CD1c-positive myeloid dendritic cell (primary cell): Measurements from ENCODE around the gene RUNX2.

ENCODE experiments used
- DNase-seq: peaks from one replicate; pipeline ENCODE4 v3.0.0-alpha.2; 2016; ENCODE audit errors: extremely low spot score

The RUNX2 gene

DNA sequence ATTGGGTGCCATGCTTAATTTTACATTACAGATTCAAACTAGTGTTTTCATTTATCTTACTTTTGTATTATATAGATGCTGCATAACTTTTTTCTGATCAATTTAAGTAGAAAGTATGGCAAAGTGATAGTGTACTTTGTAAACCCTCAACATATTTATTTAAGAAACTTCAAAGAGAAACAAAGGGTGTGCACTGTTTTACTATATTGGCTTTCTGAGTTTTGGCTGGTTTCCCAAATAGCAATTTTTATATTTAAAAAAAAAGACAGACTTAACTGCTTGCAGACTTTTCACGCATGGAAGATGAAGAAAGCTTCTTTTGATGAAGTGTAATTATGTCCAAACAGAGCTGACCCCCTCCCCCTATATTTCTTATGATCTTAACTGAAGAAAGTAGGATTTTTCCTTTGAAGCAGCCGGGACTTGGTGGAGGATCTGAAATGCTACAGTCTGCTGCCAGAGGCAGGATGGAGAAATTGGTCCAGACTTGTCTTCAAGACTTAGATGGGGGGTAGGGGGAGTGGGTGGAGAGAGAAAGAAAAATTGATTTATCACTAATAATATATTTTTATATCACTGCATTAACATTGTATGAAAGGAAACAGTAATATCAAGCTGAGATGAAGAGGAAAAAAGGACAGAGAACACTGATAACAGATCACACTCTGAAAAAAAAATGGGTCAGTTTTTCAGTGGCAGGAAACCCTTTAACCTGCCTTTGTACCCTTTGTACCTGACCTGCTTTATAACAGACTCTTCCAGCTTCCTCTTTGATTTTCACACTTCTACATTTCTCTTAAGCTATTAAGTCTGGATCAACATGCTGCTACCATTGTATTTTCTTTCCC, 105.6 kb downstream of the RUNX2 start:
- no peak for DNase-seq

DNA sequence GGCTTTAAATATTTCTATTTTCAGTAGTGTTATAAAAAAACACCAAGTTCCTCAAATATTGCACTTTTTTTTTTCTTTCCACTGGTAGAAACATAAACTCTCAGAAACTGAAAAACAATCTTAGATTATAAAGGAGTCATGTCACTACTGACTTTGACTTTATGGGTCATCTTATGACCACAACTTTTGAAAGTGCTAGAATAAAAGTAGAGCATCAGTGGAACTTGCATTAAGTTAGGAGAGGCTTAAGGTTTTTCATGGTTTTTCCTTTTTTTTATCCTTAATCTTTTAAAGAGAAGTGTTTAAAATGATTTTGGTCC, 106.2 kb downstream of the RUNX2 start:
- peak; percentile 35 for DNase-seq

- peak; percentile 91 for DNase-seq
These were observed 108.7 kb downstream of the RUNX2 start for GRCh38 chr6:45436544-45437438.

DNA sequence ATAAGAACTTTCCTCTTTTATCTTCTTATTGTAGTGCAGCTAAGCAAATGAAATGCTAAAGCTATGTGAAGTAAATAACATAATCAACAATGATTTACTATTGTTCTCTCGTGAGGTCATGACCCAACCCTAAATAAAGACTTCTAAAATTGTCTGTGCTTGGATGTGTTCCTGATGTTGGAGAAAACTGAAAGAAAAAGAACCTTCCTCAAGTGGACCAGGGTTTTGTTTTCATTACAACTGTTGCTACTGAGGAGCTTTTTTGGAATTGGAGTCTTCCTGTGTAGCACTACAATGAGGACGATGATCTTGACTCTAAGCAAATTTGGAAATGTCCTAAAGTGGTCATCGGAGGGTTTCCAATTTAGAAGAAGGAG, 109.3 kb downstream of the RUNX2 start:
- DNase-seq: no peak

DNA sequence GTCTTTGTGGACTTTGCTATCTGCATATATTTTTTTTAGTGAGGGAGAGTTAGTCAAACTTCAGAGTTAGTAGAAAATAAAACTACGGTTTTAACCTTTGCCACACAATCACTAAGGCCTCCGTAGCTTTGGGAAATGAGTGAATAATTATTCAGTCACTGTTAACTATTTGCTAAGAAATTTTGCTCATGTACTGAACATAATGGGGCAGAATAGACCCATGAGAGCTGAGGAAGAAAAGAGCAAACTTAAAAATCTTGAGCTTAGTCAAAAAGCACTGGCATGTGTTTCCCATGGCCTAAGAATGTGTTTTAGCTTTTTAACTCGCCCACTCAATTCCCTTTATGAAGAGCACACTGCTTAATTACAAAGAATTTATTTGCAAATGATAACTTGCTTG, 110.0 kb downstream of the RUNX2 start:
- no peak for DNase-seq

DNA sequence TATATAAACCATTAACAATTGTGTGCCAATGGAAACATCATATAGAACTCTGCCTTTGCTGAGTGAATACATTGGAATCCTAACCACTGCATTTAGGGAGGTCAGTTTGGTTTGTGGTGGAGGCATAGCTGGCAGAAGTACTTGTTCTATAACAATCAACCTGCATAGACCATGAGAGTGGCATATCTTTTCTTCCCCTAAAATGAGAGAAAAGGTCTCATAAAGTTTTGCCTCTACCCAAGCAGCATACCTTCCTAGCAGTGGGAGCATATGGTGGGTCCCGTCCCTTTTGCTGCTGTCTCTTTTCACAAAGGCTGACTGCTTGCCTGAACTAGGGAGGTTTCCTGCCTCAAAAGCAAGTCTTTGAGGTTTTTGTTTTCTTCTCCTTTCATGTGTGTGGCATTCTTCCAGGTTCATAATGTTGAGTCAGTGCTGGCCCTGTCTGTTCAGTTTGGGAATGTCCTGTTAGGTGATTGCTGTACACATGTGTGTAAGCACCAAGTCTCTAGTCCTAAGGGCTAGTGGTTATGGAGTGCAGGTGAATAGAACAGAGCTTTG, 110.8 kb downstream of the RUNX2 start:
- DNase-seq: no peak

- no peak for DNase-seq
These were observed 111.3 kb downstream of the RUNX2 start for GRCh38 chr6:45439459-45439858.

- DNase-seq: no peak
These were observed 111.8 kb downstream of the RUNX2 start for GRCh38 chr6:45439861-45440388.

DNA sequence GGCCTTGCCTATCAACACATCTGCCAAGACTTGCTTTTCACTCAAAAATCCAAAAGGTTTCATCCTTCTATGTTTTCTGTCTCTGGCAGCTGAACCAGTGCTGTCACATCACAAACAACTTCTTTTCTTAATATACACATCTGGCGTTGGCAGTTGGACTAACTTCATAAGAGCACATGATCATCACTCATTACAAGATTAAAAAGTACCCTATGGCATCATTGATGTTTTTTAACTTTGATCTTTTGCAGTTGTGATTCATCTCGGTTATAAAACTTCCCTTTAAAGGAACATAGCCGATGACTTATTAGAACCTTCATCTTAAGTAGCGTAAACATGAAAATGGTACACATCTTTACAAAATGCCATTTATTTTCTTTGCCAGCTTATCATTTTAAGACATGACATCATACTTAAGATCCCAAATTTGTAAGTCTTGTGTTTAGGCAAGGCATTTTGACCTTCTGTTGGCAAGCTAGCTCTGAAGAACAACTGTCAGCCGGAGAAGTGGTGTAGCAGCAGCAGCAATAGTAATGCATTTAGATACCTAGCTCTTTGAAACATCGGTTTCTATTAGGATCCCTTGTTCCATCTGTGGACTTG, 113.8 kb downstream of the RUNX2 start:
- peak; percentile 68 for DNase-seq

DNA sequence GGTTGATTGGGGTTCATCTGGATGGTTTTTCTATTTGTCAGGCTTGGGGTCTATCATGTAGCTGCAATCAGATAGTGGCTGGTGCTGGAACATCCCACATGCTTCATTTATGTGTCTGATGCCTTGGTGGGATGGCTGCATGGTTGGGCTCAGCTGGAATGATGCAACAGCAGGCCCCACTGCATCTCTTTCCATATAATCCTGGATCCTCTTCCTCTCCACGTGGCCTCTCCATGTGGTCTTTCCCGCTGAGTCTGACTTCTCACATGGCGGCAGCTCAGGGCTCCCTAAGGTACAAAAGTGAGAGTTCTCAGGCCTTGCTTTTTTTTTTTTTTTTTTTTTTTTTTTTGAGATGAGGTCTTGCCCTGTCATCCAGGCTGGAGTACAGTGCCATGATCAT, 114.6 kb downstream of the RUNX2 start:
- no peak for DNase-seq

DNA sequence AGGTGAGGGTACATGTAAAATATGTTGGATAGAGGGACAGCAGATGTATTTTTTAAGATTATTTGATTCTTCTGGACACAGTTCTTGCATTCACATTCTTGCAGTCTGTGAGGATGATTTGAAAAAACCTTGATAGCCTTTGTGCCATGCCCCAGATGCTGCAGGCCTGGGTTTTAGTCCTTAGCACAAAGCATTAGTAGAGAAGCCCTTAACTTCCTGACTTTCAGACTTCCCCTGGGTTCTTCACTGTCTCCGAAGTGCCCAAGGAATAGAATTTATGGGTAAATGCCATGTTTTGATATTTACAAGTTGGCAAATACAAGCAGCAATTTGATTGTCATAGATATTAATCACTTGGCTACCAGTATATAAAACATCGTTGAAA, 117.2 kb downstream of the RUNX2 start:
- DNase-seq: no peak

DNA sequence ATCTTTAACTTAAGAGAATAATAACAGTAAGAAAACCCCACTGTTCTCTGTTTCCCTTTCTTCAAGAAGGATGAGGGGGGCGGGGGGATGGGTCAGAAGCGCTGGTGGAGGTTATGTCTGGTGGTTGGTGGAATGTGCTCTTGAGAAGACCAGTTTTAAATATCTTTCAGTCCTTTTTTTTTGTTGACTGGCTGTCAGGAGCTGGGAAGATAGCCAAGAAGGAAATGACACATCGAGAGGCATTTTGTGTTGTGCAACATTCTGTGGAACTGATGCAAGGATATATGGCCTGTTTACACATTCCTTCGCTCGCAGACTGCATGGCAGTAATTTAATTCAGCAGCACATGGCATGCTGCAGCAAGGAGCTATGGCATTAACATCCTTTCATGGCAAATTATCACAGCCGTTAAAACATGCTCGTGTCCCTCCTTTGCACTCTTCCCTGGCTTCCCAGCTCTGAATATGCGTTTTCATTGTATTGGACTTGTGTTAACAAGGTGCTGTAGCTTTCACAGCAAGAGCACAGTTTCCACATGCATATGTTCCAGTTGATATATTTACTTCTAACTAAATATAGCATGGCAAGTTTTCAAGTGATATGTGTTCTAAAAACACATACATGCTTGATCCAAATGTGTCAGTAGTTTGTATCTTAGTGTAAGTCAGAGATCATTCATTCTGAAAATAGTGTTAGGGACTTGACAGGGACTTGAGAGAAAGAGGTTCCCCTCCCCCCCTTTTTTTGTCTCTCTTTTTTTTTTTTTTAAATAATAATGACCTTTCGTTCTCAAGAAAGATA, 117.8 kb downstream of the RUNX2 start:
- peak; percentile 94 for DNase-seq

DNA sequence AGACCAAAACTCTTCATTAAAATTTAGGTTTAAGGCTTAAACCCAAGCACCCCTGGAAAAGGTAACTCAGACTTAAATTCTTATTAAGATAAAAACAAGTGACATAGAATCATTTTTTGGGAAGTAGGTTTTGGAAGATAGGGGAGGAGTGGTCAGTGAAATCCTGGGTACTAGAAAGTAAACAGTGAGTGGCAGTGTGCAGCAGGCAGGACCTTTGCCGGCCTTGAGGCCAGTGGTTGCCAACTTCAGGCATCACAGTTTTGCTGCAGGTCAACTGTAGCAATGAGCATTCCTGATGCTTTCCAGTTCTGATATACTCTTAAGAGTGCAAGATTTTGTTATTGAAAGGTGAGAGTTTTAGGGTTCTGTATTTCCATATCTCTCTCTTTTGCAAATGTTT, 118.9 kb downstream of the RUNX2 start:
- peak; percentile 25 for DNase-seq

DNA sequence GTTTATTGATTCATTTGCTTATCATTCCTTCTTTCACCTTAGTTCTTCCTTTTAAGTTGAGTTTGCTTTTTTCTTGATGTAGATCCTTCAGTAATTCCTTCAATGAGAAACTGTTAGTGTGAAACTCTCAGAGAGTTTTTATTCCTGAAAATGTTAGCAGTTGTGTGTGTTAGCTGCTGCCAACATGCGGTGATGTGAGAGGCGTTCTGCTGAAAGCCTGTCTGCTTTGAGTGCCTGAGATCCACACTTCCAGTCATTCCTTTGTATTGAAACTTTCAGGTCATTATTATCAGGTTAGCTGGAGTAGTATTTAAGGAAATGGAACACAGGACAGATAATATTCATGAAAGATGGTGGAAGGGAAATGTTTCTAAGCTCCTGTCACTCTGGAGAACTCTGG, 119.6 kb downstream of the RUNX2 start:
- DNase-seq: no peak

DNA sequence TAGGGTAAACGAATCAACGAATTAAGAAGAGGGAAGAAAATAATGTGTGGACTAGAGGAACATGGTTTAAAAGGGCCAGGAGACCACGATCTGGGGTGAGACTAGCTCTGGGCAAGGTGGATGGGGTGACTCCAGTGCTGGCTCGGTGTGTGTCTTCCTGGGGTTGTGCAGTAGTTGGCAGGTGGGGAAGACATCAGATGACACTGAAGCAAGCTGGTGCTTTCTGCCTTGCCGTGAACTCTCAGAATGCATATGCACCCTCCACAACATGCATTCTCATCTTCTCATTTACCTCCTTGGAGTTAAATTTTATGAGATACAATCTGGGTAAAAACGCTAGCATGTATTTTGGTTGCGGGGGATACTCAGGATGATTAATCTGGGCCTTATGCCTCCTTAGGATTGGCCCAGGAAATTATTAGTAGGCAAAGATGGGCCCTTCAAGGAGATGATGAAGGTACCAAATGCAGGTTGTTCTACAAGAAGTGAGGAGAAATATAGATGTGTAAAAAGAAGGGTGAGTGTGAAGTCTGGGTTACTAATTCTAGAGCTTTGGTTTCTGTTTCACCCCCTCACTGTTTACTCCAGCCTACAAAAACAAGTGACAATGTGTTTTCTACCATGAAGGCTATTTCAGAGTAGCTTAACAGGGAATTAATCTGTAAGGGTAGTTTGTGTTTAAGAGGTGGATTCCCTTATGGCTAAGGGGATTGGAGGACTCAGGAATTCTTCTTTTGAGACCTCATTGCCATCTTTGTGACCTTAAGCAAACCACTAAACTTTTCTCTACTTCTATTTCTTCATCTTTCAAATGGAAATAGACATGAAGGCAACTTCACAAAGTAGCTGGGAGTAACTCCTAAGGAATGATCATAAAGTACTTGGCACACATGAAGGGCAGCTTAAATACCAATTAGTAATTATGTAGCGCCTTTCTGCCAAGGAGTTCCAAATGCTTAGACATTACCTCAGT, 120.6 kb downstream of the RUNX2 start:
- no peak for DNase-seq

- no peak for DNase-seq
These were observed 122.0 kb downstream of the RUNX2 start for GRCh38 chr6:45450132-45450531.

DNA sequence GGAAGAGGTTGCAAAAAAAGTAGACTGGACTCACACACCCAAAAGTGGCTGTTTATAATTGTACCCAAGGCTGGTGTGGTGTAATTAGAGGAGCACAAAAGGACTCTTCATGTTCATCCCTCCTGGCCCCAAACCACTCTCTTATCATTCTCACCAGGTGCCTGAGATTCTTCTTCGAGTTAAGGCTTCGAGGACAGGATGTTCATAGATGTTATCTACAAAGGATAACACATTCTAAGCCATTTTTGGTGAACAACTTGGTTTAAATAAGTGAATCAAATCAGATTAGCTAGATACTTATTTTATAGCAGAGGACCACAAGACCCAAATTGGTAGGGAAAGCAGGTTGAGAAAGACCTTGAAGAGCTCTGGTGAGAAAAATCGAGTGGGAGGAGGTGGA, 122.7 kb downstream of the RUNX2 start:
- DNase-seq: no peak

DNA sequence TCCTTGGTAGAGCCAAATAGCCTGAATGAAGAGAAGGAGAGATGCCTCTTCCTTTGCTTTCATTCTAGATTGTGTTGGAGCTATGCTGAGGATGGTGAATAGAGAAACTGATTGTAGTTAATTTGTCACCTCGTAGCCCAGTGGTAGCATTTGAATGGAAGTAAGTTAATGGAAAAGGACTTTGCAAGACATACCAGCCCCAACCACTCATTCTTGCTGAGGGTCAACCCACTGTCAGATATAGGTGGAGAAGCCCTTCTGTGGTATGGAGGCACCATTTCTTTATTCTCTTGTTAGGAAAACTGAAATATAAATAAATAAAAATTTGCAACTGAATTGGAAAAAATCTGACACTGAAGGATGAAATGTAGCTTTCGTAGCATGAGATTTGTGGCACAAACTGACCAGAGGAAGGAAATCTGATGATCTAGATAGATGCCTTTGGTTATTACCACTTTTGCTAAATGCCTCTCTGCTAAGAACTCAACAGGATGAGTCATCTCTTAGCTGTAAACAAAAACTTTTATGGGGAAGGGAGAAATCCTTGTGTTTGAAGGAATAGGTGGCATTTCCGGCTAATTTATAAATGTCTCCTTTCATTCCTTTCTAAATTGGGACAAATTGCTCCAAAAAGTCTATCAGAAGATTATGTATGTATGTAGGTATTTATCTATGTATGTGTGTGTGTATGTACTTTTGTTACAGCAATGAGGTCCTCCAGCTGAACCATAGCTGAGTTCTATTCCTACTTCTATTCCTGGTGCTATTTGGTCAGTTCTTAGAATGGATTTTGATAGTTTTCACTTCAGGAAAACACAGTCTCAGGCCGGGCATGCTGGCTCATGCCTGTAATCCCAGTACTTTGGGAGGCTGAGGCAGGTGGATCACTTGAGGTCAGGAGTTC, 126.1 kb downstream of the RUNX2 start:
- peak; percentile 35 for DNase-seq

DNA sequence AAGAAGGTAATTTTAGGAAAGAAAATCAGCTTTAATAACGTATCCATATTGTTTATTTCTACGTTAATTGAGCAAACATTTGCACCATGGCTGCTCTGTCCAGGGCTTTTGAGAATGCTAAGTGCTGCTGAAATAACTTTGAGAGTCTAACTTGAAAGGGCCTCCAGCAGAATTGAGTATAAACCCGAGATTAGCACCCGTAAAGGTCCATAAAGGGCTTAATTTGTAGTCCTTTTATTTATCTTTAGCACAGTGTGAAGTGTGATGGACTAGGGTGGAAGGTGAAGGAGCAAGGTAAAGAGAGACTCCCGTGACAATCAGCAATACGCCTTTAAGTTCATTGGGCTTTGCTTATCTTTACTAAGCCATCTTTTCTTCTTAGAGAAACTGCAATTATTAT, 127.3 kb downstream of the RUNX2 start:
- DNase-seq: no peak
